SK-N-SH (cell line): Measurements from ENCODE around the gene DGCR6L.

Source experiments
- CHD2 ChIP-seq: fragments of 150-350 bp; IDR thresholded peaks from 2 replicates; pipeline ENCODE4 v1.6.1; 2018; ENCODE audit warnings: low read length; ENCODE audit not compliant: partially characterized antibody
- CTCF ChIP-seq: fragments of 200-600 bp; sonication (generic); IDR thresholded peaks from 2 replicates; pipeline ENCODE4 v1.6.1; 2017; ENCODE audit warnings: antibody characterized with exemption, mild to moderate bottlenecking, moderate library complexity
- POLR2AphosphoS5 ChIP-seq: IDR thresholded peaks from 2 replicates; pipeline ENCODE4 v1.6.1; 2012; ENCODE audit warnings: low read depth, low read length

- TF ChIP-seq POLR2AphosphoS5, result no peak
- no peak for TF ChIP-seq CHD2
- no peak for TF ChIP-seq CTCF
Measured at GRCh38 chr22:20267441-20268278, 52.2 kb downstream of the DGCR6L start.
